K562 (cell line): ENCODE results near the gene COQ9. TPM values are rescaled to one million over a fixed set of nuclear protein-coding genes. Genes with fewer than 3 reads are reported as not detected.

Experiments
- ATF1 ChIP-seq, 2 experiments: fragments of 450-650 bp in 1 of 2; IDR thresholded peaks; 2 replicates each; pipeline ENCODE4 v1.6.1; 2016; ENCODE audit warnings: missing compliant biosample characterization in 1 of 2, missing genetic modification characterization in 1 of 2
- CC2D1A ChIP-seq: fragments of 450-650 bp; IDR thresholded peaks from 2 replicates; pipeline ENCODE4 v1.6.1; 2017; ENCODE audit warnings: mild to moderate bottlenecking
- E2F4 ChIP-seq: sonication (generic); formaldehyde crosslinking; IDR thresholded peaks from 2 replicates; pipeline ENCODE4 v1.8.0; 2022; ENCODE audit warnings: mild to moderate bottlenecking, low read depth, missing genetic modification reagents
- EWSR1 ChIP-seq: fragments of 450-650 bp; IDR thresholded peaks from 2 replicates; pipeline ENCODE4 v1.6.1; 2018; ENCODE audit warnings: borderline replicate concordance, mild to moderate bottlenecking, low read depth, moderate library complexity; ENCODE audit not compliant: partially characterized antibody
- HMGXB4 ChIP-seq: sonication (generic); formaldehyde crosslinking; IDR thresholded peaks from 2 replicates; pipeline ENCODE4 v1.8.1; 2023; ENCODE audit warnings: mild to moderate bottlenecking, missing genetic modification reagents
- KLF10 ChIP-seq: fragments of 250-450 bp; sonication (Bioruptor Pico); IDR thresholded peaks from 2 replicates; pipeline ENCODE4 v1.6.1; 2021; ENCODE audit warnings: matching md5 sums
- NONO ChIP-seq, 2 experiments: fragments of 200-400 bp in 1 of 2; fragments of 450-650 bp in 1 of 2; formaldehyde crosslinking in 1 of 2; IDR thresholded peaks; 2 replicates each; pipeline ENCODE4 v1.6.1; 2017; ENCODE audit warnings: low read depth in 2 of 2, mild to moderate bottlenecking in 2 of 2, moderate library complexity in 2 of 2, low read length in 1 of 2
- PHF20 ChIP-seq: fragments of 450-650 bp; IDR thresholded peaks from 2 replicates; pipeline ENCODE4 v1.6.1; 2018; ENCODE audit not compliant: partially characterized antibody
- RBM22 ChIP-seq: fragments of 200-400 bp; formaldehyde crosslinking; IDR thresholded peaks from 2 replicates; pipeline ENCODE4 v1.6.1; 2018; ENCODE audit warnings: low read length, low read depth; ENCODE audit not compliant: poor library complexity, severe bottlenecking
- SIN3A ChIP-seq, 2 experiments: fragments of 150-350 bp in 1 of 2; IDR thresholded peaks; 2 replicates each; pipeline ENCODE4 v1.6.1; 2011 to 2016; ENCODE audit warnings: borderline replicate concordance in 2 of 2, low read depth in 2 of 2, low read length in 2 of 2, mild to moderate bottlenecking in 2 of 2, moderate library complexity in 2 of 2; ENCODE audit not compliant: control insufficient read depth in 1 of 2
- SIN3B ChIP-seq: fragments of 450-650 bp; IDR thresholded peaks from 2 replicates; pipeline ENCODE4 v1.6.1; 2017; ENCODE audit warnings: low read depth, mild to moderate bottlenecking, moderate library complexity
- SMARCC2 ChIP-seq: fragments of 450-650 bp; IDR thresholded peaks from 2 replicates; pipeline ENCODE4 v1.6.1; 2017; ENCODE audit warnings: antibody characterized with exemption, moderate library complexity, mild to moderate bottlenecking, low read depth
- SOX6 ChIP-seq: fragments of 450-650 bp; IDR thresholded peaks from 2 replicates; pipeline ENCODE4 v1.6.1; 2014; ENCODE audit warnings: mild to moderate bottlenecking
- SP2 ChIP-seq: IDR thresholded peaks from 2 replicates; pipeline ENCODE4 v1.6.1; 2011; ENCODE audit warnings: mild to moderate bottlenecking, low read depth, low read length, moderate library complexity; ENCODE audit not compliant: poor library complexity, severe bottlenecking; ENCODE audit errors: extremely low read depth
- TEAD1 ChIP-seq, 2 experiments: fragments of 450-650 bp in 1 of 2; sonication (generic) in 1 of 2; formaldehyde crosslinking; IDR thresholded peaks; 2 replicates each; pipeline versions ENCODE4 v1.4.0 to v1.8.0; 2020 to 2022; ENCODE audit warnings: mild to moderate bottlenecking in 2 of 2, missing genetic modification reagents in 1 of 2
- ZBTB7A ChIP-seq: IDR thresholded peaks from 2 replicates; pipeline ENCODE4 v1.6.1; 2011; ENCODE audit warnings: low read depth, mild to moderate bottlenecking, low read length, moderate library complexity, borderline replicate concordance; ENCODE audit not compliant: control insufficient read depth
- ZEB2 ChIP-seq: fragments of 450-650 bp; IDR thresholded peaks from 2 replicates; pipeline ENCODE4 v1.6.1; 2016
- ZNF79 ChIP-seq: fragments of 250-450 bp; sonication (Bioruptor Pico); IDR thresholded peaks from 2 replicates; pipeline ENCODE4 v1.4.0; 2020; ENCODE audit warnings: low read depth, mild to moderate bottlenecking, moderate library complexity
- polyA plus RNA-seq, 8 experiments: library from polyadenylated mRNA; depleted of rRNA in 4 of 8; stranded (reverse) in 5 of 8; unstranded in 3 of 8; fragments of >200 nt; fragmentation: Nextera tagmentation in 2 of 8; fragmentation: Illumina TruSeq in 1 of 8; extraction: Ambion mirVana in 2 of 8; extraction: Trizol in 1 of 8; gene quantifications; 2 replicates each; pipeline versions ENCODE4 v1.2.1 to v1.2.3, GENCODE V29; 2011 to 2014; ENCODE audit warnings: inconsistent platforms in 1 of 8, missing spikeins in 1 of 8
- total RNA-seq, 7 experiments: library from RNA; depleted of rRNA in 6 of 7; stranded (reverse); fragments of >200 nt in 6 of 7; fragmentation: Illumina TruSeq in 2 of 7; extraction: Trizol in 2 of 7; gene quantifications; 2 replicates each; pipeline versions ENCODE4 v1.2.1 to v1.2.3, GENCODE V29; 2011 to 2021; ENCODE audit warnings: low replicate concordance in 1 of 7
- TF ChIP-seq, protein P1 (sequence below): fragments of 250-450 bp; sonication (Bioruptor Pico); IDR thresholded peaks from 2 replicates; pipeline ENCODE4 v1.5.0; 2021; ENCODE audit warnings: mild to moderate bottlenecking, borderline replicate concordance
- TF ChIP-seq, protein P2 (sequence below): fragments of 450-650 bp; formaldehyde crosslinking; IDR thresholded peaks from 2 replicates; pipeline ENCODE4 v1.4.0; 2022; ENCODE audit warnings: missing genetic modification characterization

Gene COQ9
- total and polyA plus RNA-seq, 9 of the 15 experiments (the other 6 are each of a cell fraction or from before 2014, with no cell fraction given), result 35.0 to 139 (median 71.4) TPM

DNA sequence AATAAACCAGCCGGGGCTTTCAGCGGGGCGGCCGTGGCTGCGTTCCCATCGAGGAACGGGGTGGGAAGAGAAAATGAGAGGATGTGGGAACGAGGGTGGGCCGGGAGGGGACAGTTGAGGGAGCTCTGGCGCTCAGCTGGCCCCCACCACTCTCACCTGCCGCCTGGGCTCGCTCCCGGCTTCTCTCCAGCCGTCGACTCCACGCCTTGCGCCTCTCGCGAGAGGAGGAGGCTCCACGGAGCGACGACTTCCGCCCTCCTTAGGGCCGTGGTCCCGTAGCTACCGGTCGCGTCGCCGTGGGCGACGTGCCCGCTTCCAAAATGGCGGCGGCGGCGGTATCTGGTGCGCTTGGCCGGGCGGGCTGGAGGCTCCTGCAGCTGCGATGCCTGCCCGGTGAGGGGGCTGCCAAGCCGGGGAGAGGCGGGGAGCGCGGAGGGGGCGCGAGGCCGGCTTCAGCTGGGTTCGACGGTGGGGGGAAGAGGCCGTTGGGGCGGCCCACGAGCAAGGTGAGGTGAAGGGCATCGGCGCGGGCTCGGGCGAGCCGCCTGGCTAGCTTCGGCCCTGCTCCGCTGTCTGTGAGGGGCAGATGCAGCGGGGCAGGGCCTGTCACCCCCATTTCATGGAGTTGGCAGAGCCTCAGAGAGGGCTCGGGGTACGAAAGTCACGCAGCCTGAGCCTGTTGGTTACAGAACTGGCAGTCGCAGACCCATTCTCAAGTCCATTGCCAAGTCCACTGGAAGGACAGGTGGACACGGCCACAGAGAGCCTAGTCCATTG, at the start of gene COQ9, which contains the start of gene CIAPIN1 (continued):
- TF ChIP-seq ZEB2 (no peak), KLF10 (CRISPR knock-in tag) (no peak), SIN3B (peak; percentile 86), CC2D1A (no peak), ZBTB7A (no peak), ZNF79 (CRISPR knock-in tag) (no peak), RBM22 (peak; percentile 88), PHF20 (peak; percentile 84), TEAD1 (CRISPR knock-in tag; IDR thresholded peaks at IDR 0.05) (peak in 1 of 2 experiments; percentile 27; a peak in 1 of 4 replicates), SMARCC2 (no peak), HMGXB4 (CRISPR knock-in tag) (peak; percentile 63; the same call in 1 of the 2 replicates), NONO (IDR thresholded peaks at IDR 0.05; ENCODE audit: low read depth in 2 of 2, low read length in 1 of 2) (peak in 1 of 2 experiments; percentile 72; a peak in 2 of 4 replicates), SOX6 (no peak), ATF1 (CRISPR knock-in tag; IDR thresholded peaks at IDR 0.05) (peak; percentile 86), ATF1 (tag; IDR thresholded peaks at IDR 0.05) (peak; percentile 95), EWSR1 (no peak), SIN3A (IDR thresholded peaks at IDR 0.05; ENCODE audit: borderline replicate concordance in 2 of 2, control insufficient read depth in 1 of 2, low read depth in 2 of 2, low read length in 2 of 2) (peak; percentile 82 to 87), SP2 (no peak), E2F4 (no peak)
- TF ChIP-seq, protein P1, sequence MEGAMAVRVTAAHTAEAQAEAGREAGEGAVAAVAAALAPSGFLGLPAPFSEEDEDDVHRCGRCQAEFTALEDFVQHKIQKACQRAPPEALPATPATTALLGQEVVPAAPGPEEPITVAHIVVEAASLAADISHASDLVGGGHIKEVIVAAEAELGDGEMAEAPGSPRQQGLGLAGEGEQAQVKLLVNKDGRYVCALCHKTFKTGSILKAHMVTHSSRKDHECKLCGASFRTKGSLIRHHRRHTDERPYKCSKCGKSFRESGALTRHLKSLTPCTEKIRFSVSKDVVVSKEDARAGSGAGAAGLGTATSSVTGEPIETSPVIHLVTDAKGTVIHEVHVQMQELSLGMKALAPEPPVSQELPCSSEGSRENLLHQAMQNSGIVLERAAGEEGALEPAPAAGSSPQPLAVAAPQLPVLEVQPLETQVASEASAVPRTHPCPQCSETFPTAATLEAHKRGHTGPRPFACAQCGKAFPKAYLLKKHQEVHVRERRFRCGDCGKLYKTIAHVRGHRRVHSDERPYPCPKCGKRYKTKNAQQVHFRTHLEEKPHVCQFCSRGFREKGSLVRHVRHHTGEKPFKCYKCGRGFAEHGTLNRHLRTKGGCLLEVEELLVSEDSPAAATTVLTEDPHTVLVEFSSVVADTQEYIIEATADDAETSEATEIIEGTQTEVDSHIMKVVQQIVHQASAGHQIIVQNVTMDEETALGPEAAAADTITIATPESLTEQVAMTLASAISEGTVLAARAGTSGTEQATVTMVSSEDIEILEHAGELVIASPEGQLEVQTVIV (CRISPR knock-in tag), result no peak
- TF ChIP-seq, protein P2, sequence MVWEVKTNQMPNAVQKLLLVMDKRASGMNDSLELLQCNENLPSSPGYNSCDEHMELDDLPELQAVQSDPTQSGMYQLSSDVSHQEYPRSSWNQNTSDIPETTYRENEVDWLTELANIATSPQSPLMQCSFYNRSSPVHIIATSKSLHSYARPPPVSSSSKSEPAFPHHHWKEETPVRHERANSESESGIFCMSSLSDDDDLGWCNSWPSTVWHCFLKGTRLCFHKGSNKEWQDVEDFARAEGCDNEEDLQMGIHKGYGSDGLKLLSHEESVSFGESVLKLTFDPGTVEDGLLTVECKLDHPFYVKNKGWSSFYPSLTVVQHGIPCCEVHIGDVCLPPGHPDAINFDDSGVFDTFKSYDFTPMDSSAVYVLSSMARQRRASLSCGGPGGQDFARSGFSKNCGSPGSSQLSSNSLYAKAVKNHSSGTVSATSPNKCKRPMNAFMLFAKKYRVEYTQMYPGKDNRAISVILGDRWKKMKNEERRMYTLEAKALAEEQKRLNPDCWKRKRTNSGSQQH (CRISPR knock-in tag), result no peak
